ENCODE results near the gene OGFOD3.
"Not testable (repeated sequence)": the region's sequence is repeated elsewhere in the genome, so short reads cannot be mapped to it uniquely, and the experiment has no call there.

The OGFOD3 gene

GRCh38 chr17:82377924-82378740, 40.3 kb downstream of the OGFOD3 start:
- Mint-ChIP-seq H3K4me3 (no peak overlapping the region), H3K27ac (no peak overlapping the region), H3K36me3 (no peaks in the 10 kb centered on the region), H3K27me3 (peaks cover 51 to 70% of the 10 kb centered on the region in 2 donors), H3K4me1 (peaks cover 10 to 15% of the 10 kb centered on the region in 2 donors), H3K9me3 (no peaks in the 10 kb centered on the region)
- ATAC-seq (replicated peaks) (no peak), DNase-seq (no peak)

- not testable (repeated sequence) for H3K4me3 Mint-ChIP-seq; H3K36me3 Mint-ChIP-seq; H3K9me3 Mint-ChIP-seq; DNase-seq; ATAC-seq (replicated peaks); H3K27ac Mint-ChIP-seq
- peaks cover 17 to 24% of the 10 kb centered on the region in 2 donors for H3K4me1 Mint-ChIP-seq
- peaks cover 50 to 70% of the 10 kb centered on the region in 2 donors for H3K27me3 Mint-ChIP-seq
Measured at GRCh38 chr17:82377294-82377693, 41.1 kb downstream of the OGFOD3 start.

DNA sequence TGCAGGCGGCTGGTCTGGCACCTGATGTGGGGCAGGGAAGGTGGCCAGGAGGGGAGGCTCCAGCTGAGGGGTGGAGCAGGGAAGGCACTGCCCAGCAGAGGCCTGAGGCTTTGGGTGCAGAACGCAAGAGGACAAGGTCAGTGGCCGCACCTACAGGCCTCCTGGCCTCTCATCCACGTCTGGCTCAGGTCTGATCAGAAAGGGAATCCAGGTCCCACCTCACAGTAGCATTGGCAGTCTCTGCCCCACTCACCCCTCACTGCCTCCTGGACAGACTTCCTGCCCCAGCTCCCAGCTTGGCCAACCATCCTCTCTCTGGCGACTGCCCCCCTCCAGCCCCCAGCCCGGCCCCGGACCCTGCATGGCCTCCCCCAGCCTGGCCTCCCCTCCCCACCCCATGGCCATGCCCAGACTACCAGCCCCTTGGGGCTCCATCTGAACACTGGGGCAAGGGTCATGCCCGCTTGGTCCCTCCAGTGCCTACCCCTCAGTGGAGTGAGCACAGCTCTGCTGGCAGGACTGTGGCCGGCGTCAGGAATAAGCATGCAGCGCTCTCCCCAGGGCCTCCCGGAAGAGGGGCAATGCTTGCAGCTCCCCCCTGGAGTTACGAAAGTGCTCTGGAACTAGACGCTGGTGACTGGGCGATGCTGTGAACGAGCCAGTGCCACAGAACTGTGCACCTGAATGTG, 42.2 kb downstream of the OGFOD3 start:
- Mint-ChIP-seq H3K4me3 (no peak overlapping the region), H3K36me3 (no peaks in the 10 kb centered on the region), H3K9me3 (no peaks in the 10 kb centered on the region), H3K4me1 (peaks cover 14 to 23% of the 10 kb centered on the region in 2 donors), H3K27ac (no peak overlapping the region), H3K27me3 (peaks cover 44 to 67% of the 10 kb centered on the region in 2 donors)
- ATAC-seq (replicated peaks) (no peak), DNase-seq (no peak)

DNA sequence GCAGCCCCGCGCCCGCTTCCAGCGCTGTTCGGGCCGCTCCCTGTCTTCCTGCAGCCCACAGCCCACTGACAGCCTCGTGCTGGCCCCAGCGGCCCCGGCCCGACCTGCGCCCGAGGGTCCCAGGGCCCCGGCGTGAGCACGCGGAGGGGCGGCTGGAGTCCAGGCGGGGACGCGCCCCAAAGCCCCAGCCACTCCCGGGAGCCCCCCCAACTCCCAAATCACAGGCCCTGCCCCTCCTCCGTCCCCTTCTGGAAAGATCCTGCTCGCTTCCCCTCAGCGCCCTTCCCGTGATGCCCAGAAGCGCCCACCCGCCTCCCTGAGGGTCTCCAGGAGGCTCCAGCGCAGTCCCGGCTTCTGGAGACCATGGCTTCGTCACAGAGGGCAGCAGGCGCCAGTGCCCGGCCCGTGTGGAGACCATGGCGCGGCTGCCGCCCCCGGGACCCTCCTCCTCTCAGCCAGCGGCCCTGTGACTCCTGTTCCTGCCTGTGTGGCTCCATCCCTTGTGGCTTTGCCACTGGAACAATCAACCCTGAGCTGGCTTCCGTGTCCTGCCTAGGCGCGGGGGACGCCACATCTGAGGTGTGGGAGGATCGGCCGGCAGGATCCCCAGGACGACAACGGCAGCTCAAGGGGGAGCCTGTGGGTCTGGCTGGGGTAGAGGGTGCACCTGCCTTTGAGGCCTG, 42.9 kb downstream of the OGFOD3 start:
- Mint-ChIP-seq H3K27ac (no peak overlapping the region), H3K4me3 (no peak overlapping the region), H3K27me3 (peaks cover 43 to 67% of the 10 kb centered on the region in 2 donors), H3K9me3 (no peaks in the 10 kb centered on the region), H3K4me1 (peaks cover 20 to 29% of the 10 kb centered on the region in 2 donors), H3K36me3 (no peaks in the 10 kb centered on the region)
- no peak for ATAC-seq (replicated peaks)
- DNase-seq = no peak

- H3K27me3 Mint-ChIP-seq = peaks cover 39 to 64% of the 10 kb centered on the region in 2 donors
- peaks cover 18 to 31% of the 10 kb centered on the region in 2 donors for H3K4me1 Mint-ChIP-seq
- H3K27ac Mint-ChIP-seq = no peak overlapping the region
- no peaks in the 10 kb centered on the region for H3K36me3 Mint-ChIP-seq
- ATAC-seq (replicated peaks) (no peak), DNase-seq (no peak)
- no peak overlapping the region for H3K4me3 Mint-ChIP-seq
- no peaks in the 10 kb centered on the region for H3K9me3 Mint-ChIP-seq
Measured at GRCh38 chr17:82374626-82375331, 43.6 kb downstream of the OGFOD3 start.

DNA sequence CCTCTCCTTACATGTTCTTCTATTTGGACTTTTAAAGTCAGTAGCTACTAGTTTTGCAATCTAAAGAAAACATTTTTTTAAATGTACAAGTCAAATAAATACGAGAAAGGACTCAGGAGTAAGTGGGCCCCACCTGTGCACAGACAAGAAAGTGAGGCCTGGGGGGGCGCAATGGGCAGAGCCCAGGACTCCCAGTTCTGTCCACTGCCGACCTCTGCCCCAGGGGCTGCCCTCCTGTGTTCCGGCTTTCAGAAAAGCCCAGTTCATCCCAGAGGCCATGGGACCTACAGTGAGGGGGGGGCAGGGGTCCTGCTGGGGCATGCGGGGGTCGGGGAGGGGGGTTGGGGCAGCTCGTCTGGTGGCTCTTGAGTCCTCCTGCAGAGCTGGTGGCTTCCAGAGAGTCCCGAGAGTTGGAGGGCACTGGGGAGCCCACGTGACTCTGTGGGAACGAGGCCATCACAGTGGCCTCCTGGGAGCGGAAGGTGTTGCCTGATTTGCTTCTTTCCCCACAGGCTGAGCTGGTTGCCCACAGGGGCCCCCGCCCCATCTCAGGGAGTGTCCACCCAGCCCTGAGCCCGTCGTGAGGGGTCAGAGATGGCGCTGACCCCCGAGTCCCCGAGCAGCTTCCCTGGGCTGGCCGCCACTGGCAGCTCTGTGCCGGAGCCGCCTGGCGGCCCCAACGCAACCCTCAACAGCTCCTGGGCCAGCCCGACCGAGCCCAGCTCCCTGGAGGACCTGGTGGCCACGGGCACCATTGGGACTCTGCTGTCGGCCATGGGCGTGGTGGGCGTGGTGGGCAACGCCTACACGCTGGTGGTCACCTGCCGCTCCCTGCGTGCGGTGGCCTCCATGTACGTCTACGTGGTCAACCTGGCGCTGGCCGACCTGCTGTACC, 44.4 kb downstream of the OGFOD3 start:
- ATAC-seq (replicated peaks) = no peak
- Mint-ChIP-seq H3K4me3 (no peak overlapping the region), H3K4me1 (peaks cover 17 to 30% of the 10 kb centered on the region in 2 donors), H3K27me3 (peaks cover 38 to 68% of the 10 kb centered on the region in 2 donors), H3K9me3 (no peaks in the 10 kb centered on the region), H3K27ac (no peak overlapping the region), H3K36me3 (no peaks in the 10 kb centered on the region)
- no peak for DNase-seq

GRCh38 chr17:82373072-82373452, 45.3 kb downstream of the OGFOD3 start:
- not testable (repeated sequence) for ATAC-seq (replicated peaks); H3K9me3 Mint-ChIP-seq; H3K36me3 Mint-ChIP-seq; H3K27ac Mint-ChIP-seq; DNase-seq
- H3K27me3 Mint-ChIP-seq = peaks cover 31 to 60% of the 10 kb centered on the region in 2 donors
- peaks cover 16 to 26% of the 10 kb centered on the region in 2 donors for H3K4me1 Mint-ChIP-seq
- H3K4me3 Mint-ChIP-seq = peak overlapping the region in 1 of 2 donors; percentile 74

GRCh38 chr17:82372249-82373071, 45.9 kb downstream of the OGFOD3 start:
- ATAC-seq (replicated peaks) = peak; percentile 39 to 58

GRCh38 chr17:82371333-82372248, 46.8 kb downstream of the OGFOD3 start, which contains the start of gene UTS2R:
TSS of gene UTS2R (plus strand) at chr17:82371765. CDS start at chr17:82374325, 2,560 bp downstream.
- peaks cover 16 to 26% of the 10 kb centered on the region in 2 donors for H3K4me1 Mint-ChIP-seq
- peaks cover 26 to 53% of the 10 kb centered on the region in 2 donors for H3K27me3 Mint-ChIP-seq
- peak within 1 kb of the TSS; percentile 81 for H3K27ac Mint-ChIP-seq
- no peaks in the 10 kb centered on the region for H3K36me3 Mint-ChIP-seq
- H3K9me3 Mint-ChIP-seq = no peaks in the 10 kb centered on the region
- DNase-seq (no peak), ATAC-seq (replicated peaks) (no peak)
- peak within 1 kb of the TSS; percentile 79 for H3K4me3 Mint-ChIP-seq

More at GRCh38 chr17:82372249-82373071, 45.9 kb downstream of the OGFOD3 start:
- DNase-seq = no peak
- peaks cover 16 to 26% of the 10 kb centered on the region in 2 donors for H3K4me1 Mint-ChIP-seq
- H3K27me3 Mint-ChIP-seq = peaks cover 27 to 54% of the 10 kb centered on the region in 2 donors
- H3K36me3 Mint-ChIP-seq = no peaks in the 10 kb centered on the region
- H3K27ac Mint-ChIP-seq = no peak overlapping the region
- no peaks in the 10 kb centered on the region for H3K9me3 Mint-ChIP-seq
- peak overlapping the region; percentile 59 to 74 for H3K4me3 Mint-ChIP-seq

DNA sequence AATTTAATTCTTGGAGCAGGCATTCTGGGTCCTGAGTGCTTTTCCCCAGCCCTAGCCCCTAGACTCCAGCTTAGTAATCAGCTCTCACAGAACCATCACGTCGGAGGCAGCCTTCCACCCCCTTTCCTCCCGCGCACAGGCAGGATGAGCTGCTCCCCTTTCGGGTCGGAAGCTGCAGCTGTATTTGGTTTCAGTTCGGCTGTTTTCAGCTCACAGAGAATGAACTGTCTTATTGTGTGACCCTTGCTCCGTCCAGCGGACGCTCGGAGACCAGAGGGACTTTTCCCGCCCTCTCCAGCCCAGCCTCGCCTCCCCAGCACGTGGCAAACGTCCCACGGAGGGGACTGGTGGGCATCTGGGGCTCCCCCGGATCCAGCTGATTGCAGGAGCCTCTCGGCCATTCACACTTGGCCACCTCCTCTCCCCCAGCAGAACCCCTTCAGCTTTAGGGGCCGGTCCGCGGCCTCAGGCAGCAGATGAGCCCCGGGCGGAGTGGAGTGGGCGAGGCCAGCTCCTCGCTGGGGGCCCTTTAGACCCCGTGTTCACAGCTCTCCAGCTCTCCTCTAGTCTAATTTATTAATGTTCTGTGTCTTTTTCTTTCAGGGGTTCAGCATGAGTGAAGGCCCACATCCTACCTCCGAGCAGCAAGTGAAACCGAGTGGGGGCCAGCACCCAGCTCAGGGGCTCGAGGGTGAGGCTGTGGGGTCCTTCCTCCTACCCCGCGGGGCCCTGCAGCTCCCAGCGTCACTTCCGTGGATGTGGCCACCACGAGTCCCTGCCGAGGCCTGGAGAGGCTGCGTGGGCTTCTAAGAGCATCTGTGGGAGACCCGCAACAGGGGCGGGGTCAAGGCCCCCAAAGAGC, 47.7 kb downstream of the OGFOD3 start:
- DNase-seq (no peak), ATAC-seq (replicated peaks) (peak; percentile 66 to 72)
- Mint-ChIP-seq H3K36me3 (no peaks in the 10 kb centered on the region), H3K27ac (peak overlapping the region; percentile 81), H3K4me1 (peaks cover 16 to 26% of the 10 kb centered on the region in 2 donors), H3K9me3 (no peaks in the 10 kb centered on the region), H3K27me3 (peaks cover 19 to 45% of the 10 kb centered on the region in 2 donors), H3K4me3 (peak overlapping the region; percentile 79)

GRCh38 chr17:82369211-82369610, 49.2 kb downstream of the OGFOD3 start:
- H3K9me3 Mint-ChIP-seq = no peaks in the 10 kb centered on the region
- no peaks in the 10 kb centered on the region for H3K36me3 Mint-ChIP-seq
- H3K27me3 Mint-ChIP-seq = peaks cover 20 to 43% of the 10 kb centered on the region in 2 donors
- ATAC-seq (replicated peaks) (no peak), DNase-seq (no peak)
- H3K4me1 Mint-ChIP-seq = peaks cover 16 to 26% of the 10 kb centered on the region in 2 donors
- no peak overlapping the region for H3K27ac Mint-ChIP-seq
- no peak overlapping the region for H3K4me3 Mint-ChIP-seq

Measured in stimulated activated naive B cell treated with anti-CD40 and anti-IgM and Interleukin-4, amounts not matched to agents 10 μg/mL and 1 μg/mL and 100 μg/mL, for 72 hours (primary cell).